Testis (tissue), 2 donors: ENCODE data around the gene DPP6.
A peak's percentile ranks its signal among the peaks of the same experiment; 100 is the strongest.

Source experiments
- POLR2A ChIP-seq: fragments of 450-650 bp; IDR thresholded peaks from one replicate; pipeline ENCODE4 v1.6.1; 2017; ENCODE audit warnings: antibody characterized with exemption, mild to moderate bottlenecking, moderate library complexity
- TF ChIP-seq, protein P1 (sequence below), 3 experiments: fragments of 450-650 bp in 2 of 3; fragments of 200-600 bp in 1 of 3; sonication (generic) in 1 of 3; IDR thresholded peaks; one replicate each; pipeline ENCODE4 v1.5.1; 2016 to 2019; ENCODE audit warnings: antibody characterized with exemption in 3 of 3, mild to moderate bottlenecking in 2 of 3, moderate library complexity in 1 of 3

DNA sequence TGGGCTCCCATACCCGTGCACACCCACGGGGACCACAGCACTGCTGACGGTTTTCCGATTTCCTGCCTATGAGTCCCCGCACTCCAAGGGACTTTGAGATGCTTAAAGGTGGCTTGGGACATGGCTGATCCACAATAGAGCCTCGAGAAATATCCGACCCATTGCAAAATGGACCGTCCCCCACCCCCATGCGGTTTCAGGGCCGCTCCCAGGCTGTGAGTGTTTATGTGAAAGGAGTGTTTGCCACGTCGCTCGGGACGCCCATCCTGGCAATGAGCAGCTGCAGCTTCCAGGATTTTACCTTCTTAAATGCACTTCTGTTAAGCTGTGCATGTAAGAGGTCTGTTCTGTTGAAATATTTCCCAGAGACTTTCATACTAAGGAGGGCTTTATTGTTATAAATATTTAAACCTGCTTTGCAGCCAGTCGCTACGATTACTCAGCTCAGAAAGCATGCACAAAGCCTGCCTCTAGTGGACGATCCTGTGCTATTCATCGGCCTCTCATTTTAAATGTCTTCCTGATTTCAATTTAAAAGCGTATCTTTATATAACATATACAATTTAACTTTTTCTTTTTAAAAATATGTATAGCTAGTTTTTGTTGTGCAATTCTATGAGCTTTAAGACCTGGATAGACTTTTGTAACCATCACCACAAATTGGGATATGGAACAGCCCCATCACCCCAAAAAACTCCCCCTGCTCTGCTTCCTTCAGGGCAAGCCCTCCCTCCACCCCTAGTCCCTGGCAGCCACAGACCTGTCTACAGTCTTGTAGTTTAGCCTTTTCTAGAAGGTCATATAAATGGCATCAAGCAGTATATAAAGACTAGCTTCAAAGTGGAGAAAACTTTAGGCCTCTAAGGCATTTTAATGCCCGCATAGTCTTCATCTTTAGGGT lies 532.4 kb downstream of the DPP6 start:
- no peak for TF ChIP-seq POLR2A
- TF ChIP-seq, protein P1, sequence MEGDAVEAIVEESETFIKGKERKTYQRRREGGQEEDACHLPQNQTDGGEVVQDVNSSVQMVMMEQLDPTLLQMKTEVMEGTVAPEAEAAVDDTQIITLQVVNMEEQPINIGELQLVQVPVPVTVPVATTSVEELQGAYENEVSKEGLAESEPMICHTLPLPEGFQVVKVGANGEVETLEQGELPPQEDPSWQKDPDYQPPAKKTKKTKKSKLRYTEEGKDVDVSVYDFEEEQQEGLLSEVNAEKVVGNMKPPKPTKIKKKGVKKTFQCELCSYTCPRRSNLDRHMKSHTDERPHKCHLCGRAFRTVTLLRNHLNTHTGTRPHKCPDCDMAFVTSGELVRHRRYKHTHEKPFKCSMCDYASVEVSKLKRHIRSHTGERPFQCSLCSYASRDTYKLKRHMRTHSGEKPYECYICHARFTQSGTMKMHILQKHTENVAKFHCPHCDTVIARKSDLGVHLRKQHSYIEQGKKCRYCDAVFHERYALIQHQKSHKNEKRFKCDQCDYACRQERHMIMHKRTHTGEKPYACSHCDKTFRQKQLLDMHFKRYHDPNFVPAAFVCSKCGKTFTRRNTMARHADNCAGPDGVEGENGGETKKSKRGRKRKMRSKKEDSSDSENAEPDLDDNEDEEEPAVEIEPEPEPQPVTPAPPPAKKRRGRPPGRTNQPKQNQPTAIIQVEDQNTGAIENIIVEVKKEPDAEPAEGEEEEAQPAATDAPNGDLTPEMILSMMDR (IDR thresholded peaks at IDR 0.05): peak in 2 of 3 experiments; percentile 16 to 46
